Neuron (in vitro differentiated cells): Measurements from ENCODE around the gene SWT1.

ENCODE experiments used
- H2AFZ ChIP-seq: one replicate; pipeline ENCODE4 v1.6.1; 2013; ENCODE audit warnings: low read depth, mild to moderate bottlenecking, inconsistent platforms, low read length, moderate library complexity
- H3K27me3 ChIP-seq: one replicate; pipeline ENCODE4 v1.6.1; 2013; ENCODE audit warnings: low read length; ENCODE audit not compliant: insufficient read depth
- H3K36me3 ChIP-seq: one replicate; pipeline ENCODE4 v1.6.1; 2013; ENCODE audit warnings: low read length; ENCODE audit not compliant: insufficient read depth
- H3K4me1 ChIP-seq: one replicate; pipeline ENCODE4 v1.6.1; 2013; ENCODE audit warnings: low read length; ENCODE audit not compliant: insufficient read depth
- H3K4me3 ChIP-seq: 2 replicates; pipeline ENCODE4 v1.5.1; 2013; ENCODE audit warnings: mild to moderate bottlenecking, low read length, moderate library complexity
- H3K9me3 ChIP-seq: one replicate; pipeline ENCODE4 v1.6.1; 2013; ENCODE audit warnings: low read length

Gene SWT1

DNA sequence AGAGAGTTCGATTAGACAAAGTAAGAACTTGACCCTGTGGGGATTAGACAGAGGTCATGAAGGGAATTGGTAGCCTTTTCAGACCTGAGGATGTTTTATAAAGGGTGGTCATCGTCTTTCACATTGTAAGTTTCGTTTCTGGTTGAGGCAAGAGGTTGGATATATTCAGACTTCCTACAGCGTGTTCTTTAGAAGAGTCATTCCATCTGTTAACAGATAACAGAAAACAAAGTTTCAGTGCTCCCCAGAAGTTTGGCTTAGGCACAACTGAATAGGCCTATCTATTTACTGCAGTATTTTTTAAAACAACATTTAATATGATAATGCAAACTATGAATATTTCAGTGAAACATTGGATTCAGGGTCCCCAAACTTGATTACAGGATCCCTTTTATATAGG is 177.2 kb downstream of the SWT1 start:
- Histone ChIP-seq H2AFZ (no peak overlapping the region), H3K4me3 (no peak overlapping the region), H3K27me3 (no peaks in the 10 kb centered on the region), H3K36me3 (no peaks in the 10 kb centered on the region), H3K9me3 (no peaks in the 10 kb centered on the region), H3K4me1 (peaks cover 3% of the 10 kb centered on the region)

DNA sequence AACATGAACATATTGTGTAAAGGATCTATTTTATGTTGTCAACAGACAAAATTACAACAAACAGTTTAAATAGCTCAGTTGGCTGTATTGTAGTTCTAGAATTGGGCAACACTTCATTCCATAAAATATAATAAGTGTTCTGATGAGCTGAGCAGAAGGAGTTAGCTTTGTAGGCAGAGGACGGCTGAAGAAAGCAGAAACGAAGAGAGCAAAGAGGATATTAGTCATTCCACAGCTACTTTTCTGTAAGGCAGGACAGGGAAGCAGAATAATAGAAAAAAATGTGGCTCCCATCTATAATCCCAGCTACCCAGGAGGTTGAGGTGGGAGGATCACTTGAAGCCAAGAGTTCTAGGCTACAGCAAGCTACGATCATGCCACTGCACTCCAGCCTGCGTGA is 180.3 kb downstream of the SWT1 start:
- no peak overlapping the region for H2AFZ ChIP-seq
- no peak overlapping the region for H3K4me3 ChIP-seq
- H3K9me3 ChIP-seq: no peaks in the 10 kb centered on the region
- no peaks in the 10 kb centered on the region for H3K36me3 ChIP-seq
- H3K27me3 ChIP-seq: no peaks in the 10 kb centered on the region
- peaks cover 3% of the 10 kb centered on the region for H3K4me1 ChIP-seq

GRCh38 chr1:185338719-185339622 is 182.0 kb downstream of the SWT1 start:
- no peak overlapping the region for H3K4me3 ChIP-seq

DNA sequence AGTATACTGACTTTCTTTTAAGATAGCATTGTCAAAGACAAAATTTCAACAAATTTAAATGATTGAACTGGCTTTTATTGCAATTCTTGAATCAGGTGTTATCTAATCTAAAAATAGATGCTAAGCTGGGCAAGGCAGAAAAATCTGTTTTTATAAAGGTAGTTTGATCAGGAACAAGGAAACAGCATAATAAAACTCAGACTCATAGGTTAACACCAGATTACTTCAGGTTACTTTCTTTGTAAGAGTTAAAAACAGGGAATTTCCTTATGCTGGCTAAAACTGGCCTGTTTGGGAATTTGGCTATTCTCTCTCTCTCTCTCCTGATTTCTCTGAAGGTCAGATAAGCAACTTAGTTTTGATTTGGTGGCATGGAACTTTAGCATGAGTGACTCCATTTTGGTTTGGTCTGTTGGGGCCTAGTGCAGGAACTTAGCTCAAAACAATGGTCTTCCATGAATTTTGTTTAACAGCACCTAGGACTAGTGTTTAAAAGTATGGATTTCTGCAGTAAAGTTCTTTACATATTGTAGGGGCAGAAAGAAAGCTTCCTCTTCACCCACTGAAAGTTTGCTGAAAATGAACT is 184.3 kb downstream of the SWT1 start:
- no peaks in the 10 kb centered on the region for H3K36me3 ChIP-seq

More at GRCh38 chr1:185338719-185339622, 182.0 kb downstream of the SWT1 start:
- no peak overlapping the region for H2AFZ ChIP-seq
- no peaks in the 10 kb centered on the region for H3K36me3 ChIP-seq
- no peaks in the 10 kb centered on the region for H3K9me3 ChIP-seq
- no peaks in the 10 kb centered on the region for H3K27me3 ChIP-seq
- H3K4me1 ChIP-seq: peaks cover 6% of the 10 kb centered on the region

More for the DNA sequence above, 184.3 kb downstream of the SWT1 start:
- Histone ChIP-seq H3K27me3 (no peaks in the 10 kb centered on the region), H2AFZ (no peak overlapping the region), H3K4me3 (no peak overlapping the region), H3K9me3 (no peaks in the 10 kb centered on the region), H3K4me1 (peaks cover 4% of the 10 kb centered on the region)
